ENCODE measurements around the gene LRRK1.

LRRK1 gene

GRCh38 chr15:101042320-101042719 is 123.2 kb downstream of the LRRK1 start:
- DNase-seq = no peak

GRCh38 chr15:101043011-101043410 is 123.9 kb downstream of the LRRK1 start:
- DNase-seq = no peak

- DNase-seq = no peak
Measured at GRCh38 chr15:101043911-101044624, 124.9 kb downstream of the LRRK1 start.

- DNase-seq = no peak
Measured at GRCh38 chr15:101044625-101045235, 125.6 kb downstream of the LRRK1 start.

GRCh38 chr15:101045236-101045646 is 126.1 kb downstream of the LRRK1 start:
- DNase-seq = no peak

- DNase-seq = no peak
Measured at GRCh38 chr15:101045835-101046691, 126.9 kb downstream of the LRRK1 start.

GRCh38 chr15:101046826-101047225 is 127.7 kb downstream of the LRRK1 start:
- no peak for DNase-seq

GRCh38 chr15:101047301-101047781 is 128.2 kb downstream of the LRRK1 start:
- peak in 7 of 56 donors; percentile 10 to 35 (median 21) for DNase-seq

GRCh38 chr15:101048176-101048575 is 129.0 kb downstream of the LRRK1 start:
- DNase-seq = no peak

GRCh38 chr15:101048581-101049030 is 129.4 kb downstream of the LRRK1 start:
- DNase-seq = no peak

- no peak for DNase-seq
Measured at GRCh38 chr15:101049282-101049681, 130.1 kb downstream of the LRRK1 start.

GRCh38 chr15:101049856-101050622 is 130.9 kb downstream of the LRRK1 start:
- DNase-seq = no peak

- no peak for DNase-seq
Measured at GRCh38 chr15:101050623-101051290, 131.6 kb downstream of the LRRK1 start.

- DNase-seq = no peak
Measured at GRCh38 chr15:101051291-101052030, 132.3 kb downstream of the LRRK1 start.

GRCh38 chr15:101052031-101052620 is 133.0 kb downstream of the LRRK1 start:
- no peak for DNase-seq

- no peak for DNase-seq
Measured at GRCh38 chr15:101052681-101053121, 133.5 kb downstream of the LRRK1 start.

- DNase-seq = no peak
Measured at GRCh38 chr15:101053261-101053660, 134.1 kb downstream of the LRRK1 start.

GRCh38 chr15:101054116-101054515 is 135.0 kb downstream of the LRRK1 start:
- DNase-seq = no peak

- no peak for DNase-seq
Measured at GRCh38 chr15:101054991-101055390, 135.8 kb downstream of the LRRK1 start.

Data from nucleus accumbens (tissue), 56 donors.